Activated B cell treated with CpG ODN at 0.5 μM for 24 hours (primary cell): Measurements from ENCODE around the gene SWAP70. TPM values are rescaled to one million over a fixed set of nuclear protein-coding genes. Genes with fewer than 3 reads are reported as not detected.

ENCODE experiments used
- ATAC-seq: fragments of 200-7000 bp; cut with Tn5 transposase; one replicate; pipeline ENCODE4 v1.10.0; 2021; ENCODE audit warnings: low read depth, mild to moderate bottlenecking, moderate library complexity
- CTCF ChIA-PET: fragments of 350-600 bp; sonication (Branson Sonifier 250); formaldehyde crosslinking; loops from one replicate; lab custom pipeline; 2021; ENCODE audit warnings: antibody characterized with exemption; lab: Charles Lee
- POLR2A ChIA-PET: fragments of 350-600 bp; sonication (Branson Sonifier 250); formaldehyde crosslinking; loops from one replicate; lab custom pipeline; 2021; ENCODE audit warnings: antibody characterized with exemption; lab: Charles Lee
- DNase-seq: peaks from one replicate; pipeline ENCODE4 v3.0.0; 2022
- H3K27ac Mint-ChIP-seq: one replicate; pipeline ENCODE4 v1.8.0; 2020; ENCODE audit warnings: mixed read lengths
- H3K27me3 Mint-ChIP-seq: one replicate; pipeline ENCODE4 v1.8.0; 2021; ENCODE audit warnings: mixed read lengths
- H3K36me3 Mint-ChIP-seq: one replicate; pipeline ENCODE4 v1.8.0; 2021; ENCODE audit warnings: low read depth, mixed read lengths
- H3K4me1 Mint-ChIP-seq: one replicate; pipeline ENCODE4 v1.8.0; 2021; ENCODE audit warnings: mixed read lengths
- H3K4me3 Mint-ChIP-seq: one replicate; pipeline ENCODE4 v1.8.0; 2020; ENCODE audit warnings: mild to moderate bottlenecking, mixed read lengths
- H3K9me3 Mint-ChIP-seq: one replicate; pipeline ENCODE4 v1.8.0; 2020; ENCODE audit warnings: mixed read lengths
- intact Hi-C: fragments of 100-400 bp; cut with micrococcal nuclease; formaldehyde crosslinking; loops from one replicate; pipeline ENCODE4 v1.15.1; 2024
- total RNA-seq: library from RNA; stranded (reverse); gene quantifications from 2 replicates; pipeline ENCODE4 v1.2.3, GENCODE V29; 2022
- TF ChIP-seq, protein P1 (sequence below): fragments of 200-600 bp; IDR thresholded peaks from one replicate; pipeline ENCODE4 v1.8.0; 2022; ENCODE audit warnings: antibody characterized with exemption, mild to moderate bottlenecking

SWAP70 gene
- total RNA-seq, 1 donor from 2014 or later = 288 TPM

DNA sequence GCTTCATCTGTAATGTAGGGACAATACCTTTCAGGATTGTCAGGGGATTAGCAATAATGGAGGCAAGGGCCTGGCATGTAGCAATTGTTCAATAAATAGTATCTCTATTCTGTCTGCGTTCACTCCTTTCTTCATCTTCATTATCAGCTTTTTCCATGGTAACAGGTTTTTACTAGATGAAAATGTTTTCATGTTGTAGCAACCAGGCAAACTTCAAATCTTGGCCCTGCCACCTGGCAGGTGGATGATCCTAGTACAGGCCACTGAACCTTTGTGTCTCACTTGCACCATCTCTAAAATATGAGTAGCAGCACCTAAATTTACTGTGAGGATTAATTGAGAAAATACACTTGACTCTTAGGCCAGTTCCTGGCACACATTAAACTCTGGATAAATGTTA, 83.4 kb downstream of the SWAP70 start:
- TF ChIP-seq, protein P1, sequence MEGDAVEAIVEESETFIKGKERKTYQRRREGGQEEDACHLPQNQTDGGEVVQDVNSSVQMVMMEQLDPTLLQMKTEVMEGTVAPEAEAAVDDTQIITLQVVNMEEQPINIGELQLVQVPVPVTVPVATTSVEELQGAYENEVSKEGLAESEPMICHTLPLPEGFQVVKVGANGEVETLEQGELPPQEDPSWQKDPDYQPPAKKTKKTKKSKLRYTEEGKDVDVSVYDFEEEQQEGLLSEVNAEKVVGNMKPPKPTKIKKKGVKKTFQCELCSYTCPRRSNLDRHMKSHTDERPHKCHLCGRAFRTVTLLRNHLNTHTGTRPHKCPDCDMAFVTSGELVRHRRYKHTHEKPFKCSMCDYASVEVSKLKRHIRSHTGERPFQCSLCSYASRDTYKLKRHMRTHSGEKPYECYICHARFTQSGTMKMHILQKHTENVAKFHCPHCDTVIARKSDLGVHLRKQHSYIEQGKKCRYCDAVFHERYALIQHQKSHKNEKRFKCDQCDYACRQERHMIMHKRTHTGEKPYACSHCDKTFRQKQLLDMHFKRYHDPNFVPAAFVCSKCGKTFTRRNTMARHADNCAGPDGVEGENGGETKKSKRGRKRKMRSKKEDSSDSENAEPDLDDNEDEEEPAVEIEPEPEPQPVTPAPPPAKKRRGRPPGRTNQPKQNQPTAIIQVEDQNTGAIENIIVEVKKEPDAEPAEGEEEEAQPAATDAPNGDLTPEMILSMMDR = no peak
- Mint-ChIP-seq H3K36me3 (peaks cover 77% of the 10 kb centered on the region), H3K4me3 (peak overlapping the region; percentile 38), H3K27ac (peak overlapping the region; percentile 77), H3K4me1 (peaks cover 61% of the 10 kb centered on the region), H3K9me3 (no peaks in the 10 kb centered on the region), H3K27me3 (no peaks in the 10 kb centered on the region)
- ChIA-PET CTCF (interaction anchor here (0.8 to 5.8 kb wide), 22 partner anchors 9 to 240 kb away, joined by 3 to 101 read pairs (median 11); partner anchors contain the start of gene WEE1), POLR2A (interaction anchor here (0.5 to 6.2 kb wide), 22 partner anchors 8 to 286 kb away, joined by 3 to 99 read pairs (median 7); partner anchors contain the start of genes SWAP70, WEE1 and ZNF143)
- no peak for DNase-seq
- intact Hi-C loops = no loop called here
- no peak for ATAC-seq

DNA sequence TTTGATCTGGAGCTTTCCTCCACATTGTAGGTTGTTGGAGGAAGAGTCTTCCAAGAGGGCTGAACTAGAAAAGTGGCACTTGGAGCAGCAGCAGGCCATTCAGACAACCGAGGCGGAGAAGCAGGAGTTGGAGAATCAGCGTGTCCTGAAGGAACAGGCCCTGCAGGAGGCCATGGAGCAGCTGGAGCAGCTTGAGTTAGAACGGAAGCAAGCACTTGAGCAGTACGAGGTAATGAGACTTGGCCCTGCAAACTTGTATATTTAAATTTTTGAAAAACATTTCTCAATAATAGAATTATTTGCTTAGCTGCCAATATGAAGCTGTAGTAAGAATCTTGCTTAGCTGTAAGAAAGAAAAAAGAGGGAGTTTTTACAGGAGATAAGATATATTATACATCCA, 84.0 kb downstream of the SWAP70 start:
- CTCF ChIA-PET = interaction anchor here (0.7 to 5.8 kb wide), 35 partner anchors 10 to 240 kb away, joined by 3 to 101 read pairs (median 7); partner anchors contain the start of gene WEE1
- Mint-ChIP-seq H3K36me3 (peaks cover 74% of the 10 kb centered on the region), H3K9me3 (no peaks in the 10 kb centered on the region), H3K4me3 (peak overlapping the region; percentile 53), H3K27ac (peak overlapping the region; percentile 77), H3K27me3 (no peaks in the 10 kb centered on the region), H3K4me1 (peaks cover 59% of the 10 kb centered on the region)
- TF ChIP-seq, protein P1 = no peak
- POLR2A ChIA-PET = interaction anchor here (0.6 to 6.2 kb wide), 26 partner anchors 9 to 213 kb away, joined by 3 to 99 read pairs (median 8); partner anchors contain the start of genes SWAP70 and WEE1
- intact Hi-C loops = loop anchor here (1.0 to 2.0 kb wide), 5 partner anchors 51 to 213 kb away; partner anchors contain the start of genes SWAP70 and WEE1
- no peak for ATAC-seq
- DNase-seq = no peak

DNA sequence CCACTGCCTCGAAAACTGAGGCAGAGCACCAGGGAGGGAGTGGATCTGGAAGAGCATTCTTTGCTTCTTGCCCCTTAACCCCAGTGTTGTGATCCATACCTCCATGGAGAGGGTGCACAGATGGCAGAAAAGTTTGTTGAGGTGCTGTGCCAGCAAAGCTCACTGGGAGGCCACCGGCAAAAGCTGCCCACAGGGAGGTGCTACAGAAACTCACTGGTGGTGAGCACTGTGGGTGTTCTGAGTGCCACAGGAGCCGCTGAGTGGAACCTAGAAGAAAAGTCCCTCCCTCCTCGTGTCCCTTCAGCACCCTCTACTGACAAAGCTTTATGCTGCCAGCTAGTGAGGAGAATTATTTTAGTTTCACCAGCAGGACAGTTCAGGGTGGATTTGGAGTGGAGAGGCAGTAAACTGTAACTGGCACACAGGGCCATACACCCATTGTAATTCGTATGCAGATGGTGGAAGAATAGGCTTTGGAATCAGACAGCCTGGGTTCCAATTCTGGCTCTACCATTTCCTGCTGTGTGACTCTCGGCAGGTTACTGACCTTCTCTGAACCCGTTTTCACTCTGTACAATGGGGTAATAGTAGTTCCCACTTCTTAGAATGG, 84.6 kb downstream of the SWAP70 start:
- intact Hi-C loops = loop anchor here (1.0 to 2.0 kb wide), 5 partner anchors 52 to 213 kb away; partner anchors contain the start of genes SWAP70 and WEE1
- Mint-ChIP-seq H3K36me3 (peaks cover 78% of the 10 kb centered on the region), H3K4me1 (peaks cover 65% of the 10 kb centered on the region), H3K9me3 (no peaks in the 10 kb centered on the region), H3K27me3 (no peaks in the 10 kb centered on the region), H3K27ac (peak overlapping the region; percentile 77), H3K4me3 (peak overlapping the region; percentile 53)
- POLR2A ChIA-PET = interaction anchor here (0.6 to 6.2 kb wide), 25 partner anchors 9 to 213 kb away, joined by 3 to 99 read pairs (median 8); partner anchors contain the start of genes SWAP70 and WEE1
- DNase-seq (peak; percentile 46), ATAC-seq (peak; percentile 83)
- TF ChIP-seq, protein P1 = peak; percentile 76
- CTCF ChIA-PET = interaction anchor here (0.6 to 5.8 kb wide), 43 partner anchors 9 to 559 kb away, joined by 3 to 101 read pairs (median 6); partner anchors contain the start of gene WEE1

DNA sequence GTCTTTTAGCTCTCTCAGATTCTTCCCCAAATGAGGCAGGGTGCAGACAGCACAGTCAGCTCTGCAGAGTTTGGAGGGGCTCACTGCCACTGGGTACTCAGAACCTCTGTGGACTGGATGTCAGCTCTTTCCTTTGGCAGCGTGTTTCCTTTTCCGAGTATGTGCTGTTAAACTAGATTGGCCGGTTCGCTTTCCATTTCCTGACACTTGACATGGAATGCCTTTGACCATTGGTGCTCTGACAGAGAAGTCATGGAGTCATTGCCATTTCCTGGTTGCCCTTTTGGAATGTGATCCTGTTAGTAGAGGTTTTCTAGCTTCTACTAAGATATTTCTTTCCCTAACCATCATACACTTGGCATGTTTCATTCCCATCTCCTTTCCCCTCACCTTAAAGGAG, 86.7 kb downstream of the SWAP70 start:
- Mint-ChIP-seq H3K4me1 (peaks cover 67% of the 10 kb centered on the region), H3K36me3 (peaks cover 68% of the 10 kb centered on the region), H3K27ac (peak overlapping the region; percentile 55), H3K4me3 (no peak overlapping the region), H3K27me3 (no peaks in the 10 kb centered on the region), H3K9me3 (no peaks in the 10 kb centered on the region)
- ChIA-PET POLR2A (interaction anchor here (6.2 kb wide), 1 partner anchor 137 kb away, joined by 99 read pairs; no protein-coding TSS in a partner anchor), CTCF (interaction anchor here (0.6 to 5.8 kb wide), 8 partner anchors 9 to 243 kb away, joined by 3 to 101 read pairs (median 14); no protein-coding TSS in a partner anchor)
- no peak for ATAC-seq
- TF ChIP-seq, protein P1 = no peak
- DNase-seq = no peak
- intact Hi-C loops = loop anchor here (10.0 kb wide), 2 partner anchors 704 to 1066 kb away; partner anchors contain the start of genes AMPD3, RPL27A and TRIM66
